Measurements from ENCODE around the gene MYO9A.

Gene MYO9A

GRCh38 chr15:71779073-71779797 is 338.7 kb downstream of the MYO9A start:
- DNase-seq (ENCODE audit: low read depth): no peak
- no peak overlapping the region for H3K4me3 ChIP-seq (ENCODE audit: low read depth, low read length)
- no peak for TF ChIP-seq CTCF (IDR thresholded peaks at IDR 0.05; ENCODE audit: control insufficient read depth, extremely low read depth, insufficient read depth)

- DNase-seq (ENCODE audit: low read depth): no peak
- no peak for TF ChIP-seq CTCF (IDR thresholded peaks at IDR 0.05; ENCODE audit: control insufficient read depth, extremely low read depth, insufficient read depth)
These were observed 340.6 kb downstream of the MYO9A start for GRCh38 chr15:71777216-71777943.

GRCh38 chr15:71776304-71776703 is 341.6 kb downstream of the MYO9A start:
- no peak for DNase-seq (ENCODE audit: low read depth)
- TF ChIP-seq CTCF (IDR thresholded peaks at IDR 0.05; ENCODE audit: control insufficient read depth, extremely low read depth, insufficient read depth): no peak

More at GRCh38 chr15:71777216-71777943, 340.6 kb downstream of the MYO9A start:
- H3K4me3 ChIP-seq (ENCODE audit: low read depth, low read length): no peak overlapping the region

GRCh38 chr15:71775856-71776255 is 342.1 kb downstream of the MYO9A start:
- no peak for TF ChIP-seq CTCF (IDR thresholded peaks at IDR 0.05; ENCODE audit: control insufficient read depth, extremely low read depth, insufficient read depth)
- no peak overlapping the region for H3K4me3 ChIP-seq (ENCODE audit: low read depth, low read length)
- DNase-seq (ENCODE audit: low read depth): no peak

More at GRCh38 chr15:71776304-71776703, 341.6 kb downstream of the MYO9A start:
- no peak overlapping the region for H3K4me3 ChIP-seq (ENCODE audit: low read depth, low read length)

GRCh38 chr15:71773206-71773859 is 344.6 kb downstream of the MYO9A start:
- no peak overlapping the region for H3K4me3 ChIP-seq (ENCODE audit: low read depth, low read length)
- DNase-seq (ENCODE audit: low read depth): no peak
- TF ChIP-seq CTCF (IDR thresholded peaks at IDR 0.05; ENCODE audit: control insufficient read depth, extremely low read depth, insufficient read depth): no peak
